Skeletal muscle tissue (tissue), 4 donors: Measurements from ENCODE around the gene COL4A1. TPM values are rescaled to one million over a fixed set of nuclear protein-coding genes. Genes with fewer than 3 reads are reported as not detected.
A peak's percentile ranks its signal among the peaks of the same experiment; 100 is the strongest.

Experiments used
- H3K27ac ChIP-seq: one replicate; pipeline ENCODE4 v1.7.0; 2013; ENCODE audit warnings: mild to moderate bottlenecking, low read depth, low read length, inconsistent platforms
- H3K27me3 ChIP-seq, 3 donors: one replicate each; pipeline ENCODE4 v1.7.0; 2013; ENCODE audit warnings: low read length in 3 of 3; ENCODE audit not compliant: control insufficient read depth in 3 of 3, insufficient read depth in 3 of 3
- H3K36me3 ChIP-seq, 3 donors: one replicate each; pipeline ENCODE4 v1.7.0; 2013; ENCODE audit warnings: low read length in 3 of 3; ENCODE audit not compliant: control insufficient read depth in 3 of 3, insufficient read depth in 3 of 3
- H3K4me1 ChIP-seq, 3 donors: one replicate each; pipeline ENCODE4 v1.7.0; 2013; ENCODE audit warnings: low read length in 3 of 3, mild to moderate bottlenecking in 3 of 3; ENCODE audit not compliant: control insufficient read depth in 3 of 3, insufficient read depth in 3 of 3
- H3K4me3 ChIP-seq, 3 donors: one replicate each; pipeline ENCODE4 v1.7.0; 2013; ENCODE audit warnings: low read length in 3 of 3
- H3K9ac ChIP-seq, 3 donors: one replicate each; pipeline ENCODE4 v1.7.0; 2013; ENCODE audit warnings: low read length in 3 of 3, mild to moderate bottlenecking in 3 of 3, moderate library complexity in 2 of 3, low read depth in 1 of 3
- H3K9me3 ChIP-seq, 3 donors: one replicate each; pipeline ENCODE4 v1.7.0; 2013; ENCODE audit warnings: low read length in 3 of 3; ENCODE audit not compliant: control insufficient read depth in 3 of 3
- total RNA-seq: library from RNA; depleted of rRNA; stranded (reverse); fragments of >200 nt; gene quantifications from one replicate; pipeline ENCODE4 v1.2.3, GENCODE V29; 2014
- donor health status: Osteomylitis.

Gene COL4A1
- total RNA-seq, 1 donor from 2014 or later, result 774 TPM

GRCh38 chr13:110290153-110290552 is 16.8 kb downstream of the COL4A1 start:
- no peaks in the 10 kb centered on the region for H3K9me3 ChIP-seq
- peaks cover 0 to 2% (median 0%) of the 10 kb centered on the region in 3 donors for H3K27me3 ChIP-seq
- no peak overlapping the region for H3K4me3 ChIP-seq
- no peak overlapping the region for H3K27ac ChIP-seq
- H3K9ac ChIP-seq, result no peak overlapping the region
- H3K4me1 ChIP-seq, result peaks cover 6 to 24% (median 10%) of the 10 kb centered on the region in 3 donors
- peaks cover 0 to 5% (median 0%) of the 10 kb centered on the region in 3 donors for H3K36me3 ChIP-seq

GRCh38 chr13:110289661-110290060 is 17.3 kb downstream of the COL4A1 start:
- Histone ChIP-seq H3K4me1 (peaks cover 6 to 24% (median 13%) of the 10 kb centered on the region in 3 donors), H3K27ac (no peak overlapping the region), H3K27me3 (peaks cover 0 to 2% (median 0%) of the 10 kb centered on the region in 3 donors), H3K36me3 (peaks cover 0 to 5% (median 0%) of the 10 kb centered on the region in 3 donors), H3K9ac (no peak overlapping the region), H3K4me3 (no peak overlapping the region), H3K9me3 (no peaks in the 10 kb centered on the region)

- H3K9me3 ChIP-seq, result no peaks in the 10 kb centered on the region
- peaks cover 6 to 24% (median 15%) of the 10 kb centered on the region in 3 donors for H3K4me1 ChIP-seq
- H3K27me3 ChIP-seq, result no peaks in the 10 kb centered on the region
- no peak overlapping the region for H3K27ac ChIP-seq
- H3K4me3 ChIP-seq, result no peak overlapping the region
- H3K36me3 ChIP-seq, result peaks cover 0 to 5% (median 0%) of the 10 kb centered on the region in 3 donors
- no peak overlapping the region for H3K9ac ChIP-seq
Observed at GRCh38 chr13:110289174-110289573, 17.8 kb downstream of the COL4A1 start.

- Histone ChIP-seq H3K4me1 (peaks cover 13 to 25% (median 15%) of the 10 kb centered on the region in 3 donors), H3K36me3 (peaks cover 0 to 5% (median 2%) of the 10 kb centered on the region in 3 donors)
Observed at GRCh38 chr13:110286833-110287819, 19.8 kb downstream of the COL4A1 start.

GRCh38 chr13:110285991-110286832 is 20.7 kb downstream of the COL4A1 start:
- Histone ChIP-seq H3K9ac (no peak overlapping the region), H3K4me3 (no peak overlapping the region), H3K9me3 (no peaks in the 10 kb centered on the region), H3K27me3 (peaks cover 0 to 1% (median 0%) of the 10 kb centered on the region in 3 donors), H3K36me3 (peaks cover 0 to 5% (median 2%) of the 10 kb centered on the region in 3 donors), H3K27ac (peak overlapping the region; percentile 19), H3K4me1 (peaks cover 13 to 25% (median 18%) of the 10 kb centered on the region in 3 donors)

More at GRCh38 chr13:110286833-110287819, 19.8 kb downstream of the COL4A1 start:
- no peaks in the 10 kb centered on the region for H3K9me3 ChIP-seq
- no peaks in the 10 kb centered on the region for H3K27me3 ChIP-seq
- H3K9ac ChIP-seq, result no peak overlapping the region
- peak overlapping the region in 1 of 3 donors; percentile 7 for H3K4me3 ChIP-seq
- H3K27ac ChIP-seq, result no peak overlapping the region

- Histone ChIP-seq H3K27ac (no peak overlapping the region), H3K36me3 (peaks cover 0 to 5% (median 2%) of the 10 kb centered on the region in 3 donors), H3K27me3 (peaks cover 0 to 5% (median 0%) of the 10 kb centered on the region in 3 donors), H3K4me3 (no peak overlapping the region), H3K9ac (no peak overlapping the region), H3K9me3 (no peaks in the 10 kb centered on the region), H3K4me1 (peaks cover 13 to 25% (median 18%) of the 10 kb centered on the region in 3 donors)
Observed at GRCh38 chr13:110284779-110285484, 22.0 kb downstream of the COL4A1 start.

GRCh38 chr13:110283736-110284517 is 23.0 kb downstream of the COL4A1 start:
- Histone ChIP-seq H3K27me3 (peaks cover 0 to 5% (median 0%) of the 10 kb centered on the region in 3 donors), H3K9me3 (no peaks in the 10 kb centered on the region), H3K4me1 (peaks cover 20 to 25% (median 21%) of the 10 kb centered on the region in 3 donors), H3K27ac (no peak overlapping the region), H3K9ac (no peak overlapping the region), H3K4me3 (no peak overlapping the region), H3K36me3 (peaks cover 0 to 2% (median 0%) of the 10 kb centered on the region in 3 donors)

GRCh38 chr13:110282316-110282841 is 24.6 kb downstream of the COL4A1 start:
- no peak overlapping the region for H3K9ac ChIP-seq
- H3K4me3 ChIP-seq, result no peak overlapping the region
- peaks cover 0 to 5% (median 0%) of the 10 kb centered on the region in 3 donors for H3K27me3 ChIP-seq
- no peaks in the 10 kb centered on the region for H3K9me3 ChIP-seq
- H3K4me1 ChIP-seq, result peaks cover 18 to 23% (median 21%) of the 10 kb centered on the region in 3 donors
- no peak overlapping the region for H3K27ac ChIP-seq
- peaks cover 0 to 2% (median 0%) of the 10 kb centered on the region in 3 donors for H3K36me3 ChIP-seq
